ENCODE results near the gene SPRED2.
"Not testable (repeated sequence)": the region's sequence is repeated elsewhere in the genome, so short reads cannot be mapped to it uniquely, and the experiment has no call there.

SPRED2 gene

DNA sequence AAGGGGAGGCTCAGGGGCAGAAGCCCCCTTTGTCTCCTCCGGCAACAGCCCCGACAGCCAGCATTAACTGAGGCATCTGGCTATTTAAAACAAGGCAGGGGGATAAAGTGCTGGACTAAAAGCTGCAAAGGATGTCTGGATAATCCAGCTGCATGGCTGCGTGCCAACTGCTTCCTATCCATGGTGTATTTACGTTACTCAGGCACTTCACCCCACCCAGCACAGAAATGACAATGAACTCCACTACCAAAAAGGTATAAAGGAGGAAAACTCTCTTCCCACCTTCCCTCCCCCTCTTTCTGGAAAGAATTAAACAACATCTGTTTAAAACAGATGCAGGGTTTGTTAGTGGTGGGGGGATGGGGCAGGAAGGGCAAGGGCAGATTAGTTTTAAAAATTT, 82.5 kb downstream of the SPRED2 start:
- no peak for DNase-seq (ENCODE audit: extremely low read depth in 1 of 2, low read depth in 1 of 2)

DNA sequence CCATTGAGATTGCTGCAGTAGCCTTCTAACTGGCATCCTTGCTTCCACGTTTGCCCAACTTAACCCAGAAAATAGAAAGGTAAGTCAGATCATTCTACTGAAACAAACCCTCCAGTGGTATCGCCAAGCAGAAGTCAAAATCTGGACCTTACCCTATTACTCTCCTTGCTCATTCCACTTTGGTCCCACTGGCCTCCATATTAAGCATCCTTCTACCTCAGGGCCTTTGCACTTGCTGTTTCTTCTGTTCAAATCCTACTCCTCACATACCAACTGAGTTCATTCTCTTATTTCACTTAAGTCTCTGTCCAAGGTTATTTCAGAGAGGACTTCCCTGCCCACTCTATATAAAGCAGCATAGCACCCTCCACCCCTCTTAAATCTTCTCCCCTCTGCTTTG, 84.5 kb downstream of the SPRED2 start:
- DNase-seq (ENCODE audit: extremely low read depth in 1 of 2, low read depth in 1 of 2): no peak

DNA sequence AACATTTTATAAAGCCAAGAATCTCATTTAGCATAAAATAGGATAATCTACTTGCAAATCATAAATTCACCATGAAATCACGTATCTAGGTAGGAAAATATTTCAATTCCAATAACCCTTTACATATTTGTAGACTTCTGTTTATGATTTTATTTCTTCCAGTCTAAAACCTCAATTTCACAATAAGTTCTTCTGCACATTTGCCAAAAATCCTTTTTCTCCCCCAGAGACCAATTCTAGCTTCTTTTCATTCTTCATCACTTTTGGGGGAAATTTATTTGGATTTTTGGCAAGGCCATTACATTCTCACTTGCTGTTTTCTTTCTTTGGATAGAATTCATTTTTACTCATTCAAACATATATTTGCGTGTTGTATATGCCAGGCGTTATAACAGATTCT, 86.8 kb downstream of the SPRED2 start:
- DNase-seq (ENCODE audit: extremely low read depth in 1 of 2, low read depth in 1 of 2): no peak

DNA sequence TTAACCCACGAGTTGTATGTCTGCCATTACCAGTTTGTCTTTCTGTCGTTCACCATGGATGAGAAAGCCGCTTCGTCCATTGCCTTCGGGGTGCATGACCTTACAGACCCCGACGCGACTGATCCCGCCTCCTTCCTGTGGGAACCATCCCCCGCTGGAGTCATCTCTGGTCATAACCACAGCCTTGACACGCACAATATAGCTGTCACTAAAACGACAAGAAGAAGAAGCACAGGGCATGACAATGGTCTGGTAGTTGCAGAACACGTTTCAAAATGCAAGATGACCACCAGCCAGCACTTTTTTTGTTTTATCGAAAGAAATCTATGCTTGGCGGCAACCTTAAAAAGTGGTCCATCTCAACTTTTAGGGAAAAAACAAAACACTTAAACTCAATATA, 87.7 kb downstream of the SPRED2 start:
- no peak for DNase-seq (ENCODE audit: extremely low read depth in 1 of 2, low read depth in 1 of 2)

DNA sequence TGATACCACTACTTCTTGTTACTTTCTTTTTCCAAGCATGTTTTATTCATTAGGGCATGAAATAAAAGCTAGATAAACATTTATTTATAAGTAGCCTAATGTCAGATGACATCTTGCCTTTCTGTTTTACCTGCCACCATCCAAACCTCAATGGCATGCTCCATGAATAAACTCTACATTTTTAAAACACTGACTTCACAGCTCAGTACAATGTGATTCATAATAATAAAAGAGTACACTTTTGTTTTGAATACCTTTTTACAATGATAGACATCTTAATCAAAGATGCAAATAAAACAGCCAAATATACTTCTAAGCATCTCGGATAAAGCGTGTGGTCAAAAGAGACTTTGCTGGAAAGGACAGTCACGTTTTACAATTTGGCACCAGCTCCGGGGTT, 88.2 kb downstream of the SPRED2 start:
- DNase-seq (ENCODE audit: extremely low read depth in 1 of 2, low read depth in 1 of 2): no peak

DNA sequence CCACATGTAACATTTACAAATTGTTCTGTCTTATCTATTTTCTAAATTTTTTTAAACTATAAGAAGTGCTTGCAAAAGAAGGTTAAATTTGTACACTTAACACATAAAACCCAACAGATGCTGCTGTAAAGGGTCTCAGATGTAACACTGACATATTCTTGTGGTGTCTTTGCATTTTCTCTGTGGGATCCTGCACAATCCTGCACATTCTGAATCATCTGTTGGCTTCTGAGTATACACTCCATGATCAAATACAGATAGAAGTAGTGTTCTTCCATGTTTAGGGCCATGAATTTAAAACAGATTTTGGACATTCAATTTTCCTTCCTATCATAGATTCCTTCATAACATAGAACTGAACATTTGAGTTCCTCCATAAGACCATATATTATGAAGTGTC, 89.0 kb downstream of the SPRED2 start:
- no peak for DNase-seq (ENCODE audit: extremely low read depth in 1 of 2, low read depth in 1 of 2)

DNA sequence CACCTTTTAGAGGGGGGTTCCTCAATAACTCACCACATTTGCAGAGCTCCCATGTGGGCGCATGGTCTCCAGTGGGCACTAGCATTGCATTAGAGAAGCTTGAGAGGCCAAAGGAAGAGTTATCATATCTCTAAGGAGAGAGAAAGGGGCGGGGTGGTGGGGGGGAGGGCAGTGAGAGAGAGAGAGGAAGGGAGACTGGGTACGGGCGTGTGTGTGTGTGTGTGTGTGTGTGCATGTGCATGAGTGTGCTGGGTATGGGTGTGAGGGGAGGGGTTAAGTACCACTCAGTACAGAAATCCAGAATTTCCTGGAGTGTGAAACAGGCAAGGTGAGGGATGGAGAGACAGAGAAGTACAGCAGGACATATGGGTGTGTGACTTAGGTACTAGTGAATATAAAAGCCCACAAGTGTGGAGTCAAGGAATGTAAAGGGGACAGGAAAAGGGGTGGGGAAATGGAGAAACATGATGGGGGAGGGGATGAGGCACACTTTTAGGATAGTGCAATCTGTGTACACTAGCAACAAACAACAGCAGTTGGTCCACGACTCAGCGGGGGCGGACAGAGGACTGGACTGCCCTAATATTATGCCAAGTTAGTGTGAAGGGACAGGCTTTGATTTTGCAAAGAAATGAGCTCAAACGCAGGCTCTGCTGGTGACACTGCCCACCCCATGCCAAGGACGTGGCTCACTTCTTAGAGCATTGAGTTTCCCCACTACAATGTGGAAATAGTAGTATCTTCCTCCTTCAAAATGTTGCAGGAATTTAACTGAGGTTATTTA, 91.3 kb downstream of the SPRED2 start:
- no peak for DNase-seq (ENCODE audit: extremely low read depth in 1 of 2, low read depth in 1 of 2)

DNA sequence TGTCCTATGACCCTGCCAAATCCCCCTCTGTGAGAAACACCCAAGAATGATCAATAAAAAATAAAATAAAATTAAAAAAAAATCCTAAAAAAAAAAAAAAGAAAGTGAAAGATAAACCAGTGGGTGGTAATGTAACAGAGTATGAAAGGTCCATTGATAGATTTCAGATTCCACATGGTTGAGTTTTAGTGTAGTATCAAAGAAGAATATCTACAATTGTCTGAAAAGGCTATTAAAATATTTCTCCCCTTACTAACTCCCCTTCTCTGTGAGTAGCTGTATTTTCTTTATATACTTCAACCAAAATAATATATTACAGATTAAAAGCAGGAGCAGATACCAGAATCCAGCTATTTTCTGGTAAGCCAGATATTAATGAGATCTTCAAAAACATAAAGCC, 92.8 kb downstream of the SPRED2 start:
- DNase-seq (ENCODE audit: extremely low read depth in 1 of 2, low read depth in 1 of 2): no peak

DNA sequence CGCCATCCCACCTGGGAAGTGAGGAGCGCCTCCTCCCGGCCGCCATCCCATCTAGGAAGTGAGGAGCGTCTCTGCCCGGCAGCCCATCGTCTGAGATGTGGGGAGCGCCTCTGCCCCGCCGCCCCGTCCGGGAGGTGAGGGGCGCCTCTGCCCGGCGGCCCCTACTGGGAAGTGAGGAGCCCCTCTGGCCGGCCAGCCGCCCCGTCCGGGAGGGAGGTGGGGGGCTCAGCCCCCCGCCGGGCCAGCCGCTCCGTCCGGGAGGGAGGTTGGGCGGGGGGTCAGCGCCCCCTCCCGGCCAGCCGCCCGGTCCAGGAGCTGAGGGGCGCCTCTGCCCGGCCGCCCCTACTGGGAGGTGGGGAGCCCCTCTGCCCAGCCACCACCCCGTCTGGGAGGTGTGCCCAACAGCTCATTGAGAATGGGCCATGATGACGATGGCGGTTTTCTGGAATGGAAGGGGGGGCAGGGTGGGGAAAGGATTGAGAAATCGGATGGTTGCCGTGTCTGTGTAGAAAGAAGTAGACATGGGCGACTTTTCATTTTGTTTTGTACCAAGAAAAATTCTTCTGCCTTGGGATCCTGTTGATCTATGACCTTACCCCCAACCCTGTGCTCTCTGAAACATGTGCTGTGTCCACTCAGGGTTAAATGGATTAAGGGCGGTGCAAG, 93.4 kb downstream of the SPRED2 start:
- not testable (repeated sequence) for DNase-seq (ENCODE audit: extremely low read depth in 1 of 2, low read depth in 1 of 2)

DNA sequence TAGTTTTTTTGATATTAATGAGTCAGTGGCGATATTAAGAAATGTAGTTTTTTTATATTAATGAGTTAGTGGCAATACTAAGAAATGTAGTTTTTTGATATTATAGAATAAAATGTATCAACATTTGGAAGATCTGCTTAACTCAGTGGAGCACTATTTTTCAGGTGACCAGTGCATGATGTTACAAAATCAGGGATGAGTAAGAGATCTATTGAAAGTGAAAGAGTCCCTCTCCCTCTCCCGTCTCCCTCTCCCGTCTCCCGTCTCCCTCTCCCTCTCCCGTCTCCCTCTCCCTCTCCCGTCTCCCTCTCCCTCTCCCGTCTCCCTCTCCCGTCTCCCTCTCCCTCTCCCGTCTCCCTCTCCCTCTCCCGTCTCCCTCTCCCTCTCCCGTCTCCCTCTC, 94.5 kb downstream of the SPRED2 start:
- not testable (repeated sequence) for DNase-seq (ENCODE audit: extremely low read depth in 1 of 2, low read depth in 1 of 2)

DNA sequence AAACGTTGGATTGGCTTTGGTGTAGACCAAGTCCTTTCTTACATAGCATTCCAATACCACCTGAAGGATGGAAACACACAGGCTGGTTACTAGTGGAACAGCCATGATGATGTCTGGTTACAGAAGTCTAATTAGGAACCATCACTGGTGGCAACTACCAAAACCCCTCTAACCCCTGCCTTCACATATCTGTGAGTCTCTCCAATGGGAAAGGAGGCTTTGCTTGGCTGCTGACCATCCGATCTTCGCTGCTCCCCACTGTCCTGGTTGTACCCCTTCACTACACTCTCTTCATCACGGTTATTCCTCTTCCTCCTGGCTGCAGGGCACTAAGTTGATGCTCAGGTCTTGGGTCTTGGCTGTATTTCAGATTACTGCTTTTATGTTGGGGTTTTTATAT, 97.7 kb downstream of the SPRED2 start:
- DNase-seq (ENCODE audit: extremely low read depth in 1 of 2, low read depth in 1 of 2): no peak

DNA sequence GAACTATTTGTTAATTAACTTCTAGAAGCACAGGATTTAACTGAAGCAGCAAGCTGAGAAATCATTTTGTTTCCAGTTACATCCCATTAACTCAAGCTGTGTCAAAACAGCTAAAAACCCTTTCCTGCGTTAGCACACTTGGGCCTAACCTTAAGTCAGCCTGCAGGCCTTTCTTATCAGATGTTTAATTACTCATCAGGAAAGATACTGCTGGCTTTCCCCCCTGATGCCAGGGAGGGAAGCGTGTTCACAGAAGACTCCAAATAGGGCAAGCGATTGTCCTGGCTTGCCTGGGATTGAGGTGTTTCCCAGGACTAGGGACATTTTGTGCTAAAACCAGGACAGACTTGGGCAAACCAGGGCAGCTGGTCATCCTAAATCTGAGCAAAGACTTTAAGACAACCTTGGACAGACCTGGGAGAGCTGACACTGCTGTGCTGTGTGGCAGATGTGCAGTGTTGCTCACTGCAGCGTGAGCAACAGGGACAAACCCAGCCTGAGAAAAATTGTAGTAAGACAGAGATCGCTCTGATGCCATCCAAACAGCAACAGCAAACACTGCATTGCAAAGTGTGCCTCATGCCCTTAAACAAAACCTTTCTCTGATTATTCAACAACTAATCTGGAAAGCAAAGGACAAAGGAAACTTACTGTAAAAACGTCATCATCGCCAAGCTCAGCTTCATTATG, 100.9 kb downstream of the SPRED2 start:
- no peak for DNase-seq (ENCODE audit: extremely low read depth in 1 of 2, low read depth in 1 of 2)

DNA sequence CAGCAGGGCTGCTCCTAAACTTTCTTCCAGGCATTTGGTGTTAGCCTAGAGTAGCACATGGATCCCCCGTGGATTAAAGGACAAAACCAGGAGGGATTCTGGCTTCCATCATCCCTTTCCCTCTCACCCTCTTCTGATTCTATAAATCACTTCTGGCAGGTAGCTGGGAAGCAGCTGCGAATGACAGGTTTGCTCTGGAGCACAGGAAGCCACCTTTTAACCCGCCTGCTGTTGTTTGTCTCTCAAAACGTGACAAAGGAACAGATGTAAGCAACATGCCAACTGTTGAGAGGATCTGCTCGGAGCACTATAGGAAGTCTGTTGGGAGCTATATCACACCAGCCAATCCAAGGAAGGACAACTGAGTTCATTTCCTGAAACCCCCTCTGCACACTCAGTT, 102.9 kb downstream of the SPRED2 start:
- DNase-seq (ENCODE audit: extremely low read depth in 1 of 2, low read depth in 1 of 2): no peak

DNA sequence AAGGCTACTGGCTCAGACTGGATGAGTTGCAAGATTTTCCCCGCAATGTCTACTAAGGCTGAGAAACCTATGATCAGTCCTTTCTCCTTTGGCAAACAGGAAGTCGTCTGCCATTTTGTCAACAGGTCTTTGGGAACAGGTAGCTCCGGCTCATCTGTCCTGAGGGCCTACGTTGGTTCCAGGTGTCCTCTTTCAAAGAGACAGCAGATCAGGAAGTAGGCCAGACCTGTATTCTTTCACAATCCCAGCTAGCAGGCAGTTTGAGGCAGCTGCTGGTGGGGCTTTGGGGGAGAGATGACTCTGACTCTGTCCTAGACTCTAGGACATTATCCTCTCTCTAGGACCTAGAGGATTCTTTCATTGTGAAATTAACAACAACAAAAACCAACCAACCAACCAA, 106.1 kb downstream of the SPRED2 start:
- no peak for DNase-seq (ENCODE audit: extremely low read depth in 1 of 2, low read depth in 1 of 2)

DNA sequence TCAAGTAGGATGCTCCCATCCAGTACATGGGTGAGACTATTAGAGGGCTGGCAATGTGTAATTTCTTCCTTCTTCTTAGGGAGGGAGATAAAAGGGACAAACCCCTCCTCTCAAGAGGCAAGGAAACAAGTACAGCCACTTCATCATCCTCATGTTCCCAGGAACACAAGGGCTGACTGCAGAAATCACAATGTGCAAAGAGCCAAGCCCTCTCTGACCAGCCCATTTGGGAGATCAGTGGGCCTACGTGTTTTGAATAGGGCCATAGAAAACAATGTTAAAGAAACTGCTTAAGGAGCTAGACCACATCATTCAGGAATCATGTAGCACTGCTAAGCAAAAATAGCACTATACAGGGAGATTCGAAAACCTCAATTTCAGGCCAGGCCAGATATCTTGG, 107.3 kb downstream of the SPRED2 start:
- no peak for DNase-seq (ENCODE audit: extremely low read depth in 1 of 2, low read depth in 1 of 2)

DNA sequence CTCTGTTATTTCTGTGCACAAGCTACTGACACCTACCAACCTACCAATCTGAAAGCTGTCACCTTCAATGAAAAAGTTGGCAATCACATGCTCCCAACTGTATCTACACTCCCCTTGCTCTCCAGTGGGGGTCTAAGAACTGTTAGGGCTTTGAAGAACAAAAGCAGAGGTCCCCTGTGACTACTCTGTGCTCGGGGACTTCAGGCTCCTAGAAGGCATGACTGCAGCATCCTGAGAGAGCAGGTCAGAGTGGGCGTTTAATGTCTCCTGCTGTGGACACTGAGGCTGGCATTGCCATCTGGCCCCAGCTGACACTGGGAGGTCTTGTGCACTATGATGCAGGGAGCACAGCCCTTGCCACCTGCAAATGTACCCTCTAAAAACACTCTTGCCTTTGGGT, 111.5 kb downstream of the SPRED2 start:
- DNase-seq (ENCODE audit: extremely low read depth in 1 of 2, low read depth in 1 of 2): no peak

DNA sequence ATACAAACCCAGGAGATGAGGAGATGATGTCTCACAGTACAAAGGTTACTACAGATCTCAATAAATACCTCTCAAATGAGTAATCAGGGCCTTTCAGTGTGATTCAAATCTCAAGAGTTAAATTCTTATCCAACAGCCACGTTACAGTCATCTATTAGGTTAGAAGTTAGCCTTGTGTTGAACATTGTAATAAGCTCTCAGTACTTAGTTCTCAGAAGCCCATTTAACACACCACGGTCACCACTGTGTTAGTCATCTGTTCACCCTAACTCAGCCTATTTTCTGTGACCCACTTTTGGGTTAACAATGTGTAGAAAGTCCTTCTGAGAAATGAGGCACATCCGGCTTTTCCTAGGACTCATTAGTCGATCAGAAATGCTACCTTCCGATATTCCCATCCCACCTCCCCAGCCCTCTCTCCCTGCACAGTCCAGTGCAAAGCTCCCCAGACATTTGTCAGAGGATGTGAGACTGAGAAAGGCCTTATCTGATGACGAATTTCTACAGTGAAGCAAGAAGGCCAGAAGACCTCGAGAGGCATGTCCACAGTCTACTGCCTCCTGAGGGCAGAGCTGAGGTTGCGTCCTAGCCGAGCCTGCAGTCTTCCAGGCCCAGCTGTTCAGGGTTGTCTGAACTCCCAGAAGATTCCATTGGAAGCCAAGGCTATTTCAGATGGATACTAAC, 112.2 kb downstream of the SPRED2 start:
- no peak for DNase-seq (ENCODE audit: extremely low read depth in 1 of 2, low read depth in 1 of 2)

DNA sequence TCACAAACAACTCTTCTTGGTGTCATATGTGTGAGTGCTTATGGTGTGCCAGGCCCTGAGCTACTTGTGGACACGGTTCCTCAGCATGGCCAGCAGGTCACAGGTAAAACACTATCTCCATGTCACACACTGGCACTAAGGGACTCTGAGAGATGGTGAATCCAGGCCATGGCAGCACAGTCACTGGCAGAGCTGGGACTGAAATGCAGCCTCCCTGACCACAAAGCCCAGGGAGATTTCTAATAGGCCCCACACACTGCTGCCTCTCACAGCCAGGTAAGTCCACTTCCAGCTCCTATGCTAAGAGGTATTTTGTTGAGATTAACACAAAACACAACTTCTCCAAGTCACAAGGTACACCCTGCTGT, 112.7 kb downstream of the SPRED2 start:
- no peak for DNase-seq (ENCODE audit: extremely low read depth in 1 of 2, low read depth in 1 of 2)

DNA sequence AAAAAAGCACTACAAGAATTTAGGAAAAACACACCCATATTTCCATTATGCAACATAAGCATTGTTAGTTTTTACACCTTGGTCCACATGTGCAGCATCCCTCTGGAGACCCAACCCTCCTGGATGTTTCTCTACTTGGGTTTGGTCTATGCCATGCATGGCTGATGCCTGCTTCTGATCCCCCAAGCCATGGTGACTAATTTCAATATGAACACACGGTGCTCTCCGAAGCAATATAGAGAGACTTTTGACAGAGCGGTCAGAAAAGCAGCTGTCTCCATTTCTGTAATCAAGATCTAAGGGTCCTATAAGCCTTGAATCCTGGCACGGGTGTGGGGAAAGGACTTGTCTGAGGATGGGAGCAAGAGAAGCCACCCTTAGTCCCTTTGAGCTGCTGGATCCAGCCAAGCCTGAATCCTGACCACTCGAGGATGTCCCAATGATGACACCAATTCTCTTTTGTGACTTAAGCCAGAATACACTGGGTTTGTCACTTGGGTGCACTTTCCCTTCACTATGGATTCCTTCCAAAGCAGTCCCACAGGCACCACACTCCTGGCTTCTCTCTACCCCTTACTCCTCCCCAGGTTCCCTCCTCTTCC, 113.2 kb downstream of the SPRED2 start:
- DNase-seq (ENCODE audit: extremely low read depth in 1 of 2, low read depth in 1 of 2): no peak

DNA sequence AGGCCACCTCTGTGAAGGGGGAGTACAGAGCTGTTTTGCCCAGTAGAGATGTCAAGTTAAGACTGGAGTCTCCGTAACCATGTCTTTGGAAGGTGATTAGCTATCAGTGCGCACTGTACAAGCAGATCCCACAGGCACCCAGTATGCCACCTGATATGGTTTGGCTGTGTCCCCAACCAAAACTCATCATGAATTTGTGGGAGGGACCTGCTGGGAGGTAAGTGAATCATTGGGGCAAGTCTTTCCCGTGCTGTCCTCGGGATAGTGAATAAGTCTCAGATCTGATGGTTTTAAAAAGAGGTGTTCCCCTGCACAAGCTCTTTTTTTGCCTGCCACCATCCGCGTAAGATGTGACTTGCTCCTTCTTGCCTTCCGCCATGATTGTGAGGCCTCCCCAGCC, 114.6 kb downstream of the SPRED2 start:
- no peak for DNase-seq (ENCODE audit: extremely low read depth in 1 of 2, low read depth in 1 of 2)

DNA sequence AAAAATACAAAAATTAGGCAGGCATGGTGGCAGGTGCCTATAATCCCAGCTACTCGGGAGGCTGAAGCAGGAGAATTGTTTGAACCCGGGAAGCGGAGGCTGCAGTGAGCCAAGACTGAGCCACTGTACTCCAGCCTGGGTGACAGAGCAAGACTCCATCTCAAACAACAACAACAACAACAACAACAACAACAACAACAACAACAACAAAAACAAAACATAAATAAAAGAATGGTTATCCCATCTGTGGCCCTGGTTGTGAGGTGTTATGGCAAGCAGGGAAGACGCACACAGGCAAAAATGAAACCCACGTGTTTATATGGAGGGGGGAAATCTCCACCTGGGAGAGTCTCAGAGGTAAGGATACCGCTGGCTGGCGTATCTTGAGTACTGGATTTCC, 115.0 kb downstream of the SPRED2 start:
- not testable (repeated sequence) for DNase-seq (ENCODE audit: extremely low read depth in 1 of 2, low read depth in 1 of 2)
